A673 (cell line): ENCODE data around the gene PPFIBP1. TPM values are rescaled to one million over a fixed set of nuclear protein-coding genes. Genes with fewer than 3 reads are reported as not detected.

Source experiments
- BruUV-seq: library from RNA; stranded (reverse); fragments of 400-500 nt; replicated peaks from 2 replicates; lab custom pipeline; 2021; lab: Mats Ljungman, UMichigan
- CTCF ChIA-PET: fragments of 300-600 bp; sonication (Branson Sonifier 250); formaldehyde crosslinking; loops from one replicate; lab custom pipeline; 2022; ENCODE audit warnings: antibody characterized with exemption; lab: Charles Lee
- POLR2A ChIA-PET: fragments of 300-600 bp; sonication (Branson Sonifier 250); formaldehyde crosslinking; loops from one replicate; lab custom pipeline; 2022; ENCODE audit warnings: antibody characterized with exemption; ENCODE audit not compliant: low non-redundant PET; lab: Charles Lee
- DNase-seq: peaks from one replicate; pipeline ENCODE4 v3.0.0-alpha.2; 2015; ENCODE audit warnings: low spot score
- H3K27ac ChIP-seq: fragments of 200-600 bp; sonication (generic); 2 replicates; pipeline ENCODE4 v1.5.1; 2016; ENCODE audit warnings: mixed run types, low read depth, mild to moderate bottlenecking, mixed read lengths, antibody characterized with exemption, low read length; ENCODE audit not compliant: poor library complexity, severe bottlenecking
- H3K27me3 ChIP-seq: fragments of 200-600 bp; sonication (generic); replicated peaks from 2 replicates; pipeline ENCODE4 v1.6.1; 2017; ENCODE audit warnings: mixed run types, low read depth, mild to moderate bottlenecking, mixed read lengths, antibody characterized with exemption, low read length; ENCODE audit not compliant: insufficient read depth, poor library complexity
- H3K36me3 ChIP-seq: fragments of 200-600 bp; sonication (generic); 2 replicates; pipeline ENCODE4 v1.6.1; 2016; ENCODE audit warnings: mixed run types, mild to moderate bottlenecking, mixed read lengths, antibody characterized with exemption, low read length; ENCODE audit not compliant: insufficient read depth, poor library complexity, severe bottlenecking
- H3K4me1 ChIP-seq: fragments of 200-600 bp; sonication (generic); 2 replicates; pipeline ENCODE4 v1.6.1; 2017; ENCODE audit warnings: mixed run types, mild to moderate bottlenecking, mixed read lengths, antibody characterized with exemption, low read length; ENCODE audit not compliant: insufficient read depth, poor library complexity, severe bottlenecking
- H3K4me3 ChIP-seq: fragments of 200-600 bp; sonication (generic); 2 replicates; pipeline ENCODE4 v1.5.1; 2016; ENCODE audit warnings: low read depth, mixed run types, mild to moderate bottlenecking, mixed read lengths, low read length; ENCODE audit not compliant: poor library complexity, severe bottlenecking
- H3K9me3 ChIP-seq: fragments of 200-600 bp; sonication (generic); 2 replicates; pipeline ENCODE4 v1.6.1; 2016; ENCODE audit warnings: mixed run types, low read depth, mild to moderate bottlenecking, mixed read lengths, antibody characterized with exemption, low read length; ENCODE audit not compliant: poor library complexity, severe bottlenecking
- EZH2 ChIP-seq: fragments of 200-600 bp; sonication (generic); IDR thresholded peaks from 2 replicates; pipeline ENCODE4 v1.6.1; 2017; ENCODE audit warnings: borderline replicate concordance, low read depth, mild to moderate bottlenecking, mixed read lengths, antibody characterized with exemption, low read length; ENCODE audit not compliant: poor library complexity, severe bottlenecking
- intact Hi-C: fragments of 100-400 bp; cut with micrococcal nuclease; formaldehyde crosslinking; loops from one replicate; pipeline ENCODE4 v1.10.0; 2022; ENCODE audit not compliant: unreplicated experiment
- total RNA-seq: library from RNA; stranded (reverse); gene quantifications from 2 replicates; pipeline ENCODE4 v1.2.3, GENCODE V29; 2021
- TF ChIP-seq, protein P1 (sequence below): fragments of 300-800, 200-600 bp; sonication (generic); conservative IDR thresholded peaks from 2 replicates; pipeline ENCODE4 v1.5.1; 2017; ENCODE audit warnings: low read depth, mild to moderate bottlenecking, antibody characterized with exemption, low read length, moderate library complexity, mixed read lengths

The PPFIBP1 gene
- total RNA-seq, 1 experiment from 2014 or later = 41.2 TPM

DNA sequence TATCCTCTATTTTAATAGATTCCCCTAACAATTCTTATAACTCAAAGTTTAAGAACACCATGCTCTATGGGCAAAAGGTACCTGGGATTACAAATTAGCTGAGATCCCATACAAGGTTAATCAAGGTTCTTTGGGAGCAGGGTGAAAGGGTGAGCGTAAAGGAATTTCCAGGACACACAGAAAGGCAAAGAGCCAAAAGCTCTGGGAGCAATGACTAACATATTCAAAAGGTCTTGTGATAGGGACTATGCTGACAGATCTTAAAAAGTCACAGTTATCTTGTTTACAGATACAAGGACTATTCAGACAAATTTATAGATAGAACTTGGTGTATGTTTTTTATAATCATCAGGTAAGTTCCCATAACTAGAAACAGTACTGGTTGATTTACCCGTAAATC is 19.5 kb upstream of the PPFIBP1 start:
- DNase-seq = no peak
- intact Hi-C loops = no loop called here
- H3K36me3 ChIP-seq = no peaks in the 10 kb centered on the region
- TF ChIP-seq EZH2 = no peak
- TF ChIP-seq, protein P1, sequence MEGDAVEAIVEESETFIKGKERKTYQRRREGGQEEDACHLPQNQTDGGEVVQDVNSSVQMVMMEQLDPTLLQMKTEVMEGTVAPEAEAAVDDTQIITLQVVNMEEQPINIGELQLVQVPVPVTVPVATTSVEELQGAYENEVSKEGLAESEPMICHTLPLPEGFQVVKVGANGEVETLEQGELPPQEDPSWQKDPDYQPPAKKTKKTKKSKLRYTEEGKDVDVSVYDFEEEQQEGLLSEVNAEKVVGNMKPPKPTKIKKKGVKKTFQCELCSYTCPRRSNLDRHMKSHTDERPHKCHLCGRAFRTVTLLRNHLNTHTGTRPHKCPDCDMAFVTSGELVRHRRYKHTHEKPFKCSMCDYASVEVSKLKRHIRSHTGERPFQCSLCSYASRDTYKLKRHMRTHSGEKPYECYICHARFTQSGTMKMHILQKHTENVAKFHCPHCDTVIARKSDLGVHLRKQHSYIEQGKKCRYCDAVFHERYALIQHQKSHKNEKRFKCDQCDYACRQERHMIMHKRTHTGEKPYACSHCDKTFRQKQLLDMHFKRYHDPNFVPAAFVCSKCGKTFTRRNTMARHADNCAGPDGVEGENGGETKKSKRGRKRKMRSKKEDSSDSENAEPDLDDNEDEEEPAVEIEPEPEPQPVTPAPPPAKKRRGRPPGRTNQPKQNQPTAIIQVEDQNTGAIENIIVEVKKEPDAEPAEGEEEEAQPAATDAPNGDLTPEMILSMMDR = no peak
- H3K9me3 ChIP-seq = no peaks in the 10 kb centered on the region
- H3K27ac ChIP-seq = no peak overlapping the region
- H3K4me3 ChIP-seq = no peak overlapping the region
- ChIA-PET CTCF (no interaction called here), POLR2A (no interaction called here)
- H3K27me3 ChIP-seq = peaks cover 5% of the 10 kb centered on the region
- no peaks in the 10 kb centered on the region for H3K4me1 ChIP-seq
- BruUV-seq = no TSS peak

DNA sequence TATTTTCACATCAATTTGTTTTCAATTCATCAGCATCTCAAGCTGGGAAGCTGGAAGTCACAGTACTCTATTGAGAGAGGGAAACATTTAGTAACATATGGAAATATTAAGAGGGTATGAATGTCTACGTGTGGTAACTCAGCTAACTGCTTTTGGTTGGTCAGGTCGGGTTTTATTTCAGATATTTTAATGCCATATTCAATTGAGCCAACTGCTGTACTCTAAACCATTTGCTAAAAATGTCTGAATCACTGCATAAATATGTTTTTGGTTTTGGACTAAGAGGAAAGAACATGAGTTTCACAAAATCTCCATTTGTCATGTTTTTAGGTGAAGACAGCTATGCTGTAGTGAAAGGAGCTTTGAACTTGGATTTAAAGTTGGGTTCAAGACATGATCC is 18.9 kb upstream of the PPFIBP1 start:
- TF ChIP-seq, protein P1 = no peak
- TF ChIP-seq EZH2 = no peak
- intact Hi-C loops = no loop called here
- Histone ChIP-seq H3K4me3 (no peak overlapping the region), H3K9me3 (no peaks in the 10 kb centered on the region), H3K27me3 (peaks cover 5% of the 10 kb centered on the region), H3K27ac (no peak overlapping the region), H3K36me3 (no peaks in the 10 kb centered on the region), H3K4me1 (no peaks in the 10 kb centered on the region)
- BruUV-seq = no TSS peak
- DNase-seq = no peak
- ChIA-PET CTCF (no interaction called here), POLR2A (no interaction called here)

DNA sequence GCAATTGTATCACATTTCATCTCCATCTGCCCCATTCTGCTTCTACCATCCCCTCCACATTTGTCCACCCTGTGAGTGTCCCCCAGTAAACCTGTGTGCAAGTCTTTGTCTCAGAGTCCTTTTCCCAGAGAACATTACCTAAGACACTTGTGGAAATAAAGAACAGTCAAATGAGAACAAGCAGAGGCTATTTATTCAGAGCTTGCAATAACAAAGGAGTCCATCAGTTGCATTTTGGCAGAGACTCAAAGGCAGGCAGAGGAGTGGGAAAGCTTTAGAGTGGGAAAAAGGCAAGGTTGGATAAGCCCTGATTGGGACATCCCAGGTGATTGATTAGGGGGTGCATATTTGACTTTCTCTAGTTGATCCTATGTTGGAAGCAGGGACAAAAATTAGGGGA is 18.2 kb upstream of the PPFIBP1 start:
- H3K9me3 ChIP-seq = no peaks in the 10 kb centered on the region
- ChIA-PET POLR2A (no interaction called here), CTCF (no interaction called here)
- intact Hi-C loops = no loop called here
- no peak overlapping the region for H3K27ac ChIP-seq
- no peaks in the 10 kb centered on the region for H3K36me3 ChIP-seq
- BruUV-seq = no TSS peak
- TF ChIP-seq EZH2 = no peak
- TF ChIP-seq, protein P1 = no peak
- DNase-seq = no peak
- H3K4me1 ChIP-seq = no peaks in the 10 kb centered on the region
- peaks cover 5% of the 10 kb centered on the region for H3K27me3 ChIP-seq
- H3K4me3 ChIP-seq = no peak overlapping the region
